ENCODE data around the gene SLC34A3.

The SLC34A3 gene

DNA sequence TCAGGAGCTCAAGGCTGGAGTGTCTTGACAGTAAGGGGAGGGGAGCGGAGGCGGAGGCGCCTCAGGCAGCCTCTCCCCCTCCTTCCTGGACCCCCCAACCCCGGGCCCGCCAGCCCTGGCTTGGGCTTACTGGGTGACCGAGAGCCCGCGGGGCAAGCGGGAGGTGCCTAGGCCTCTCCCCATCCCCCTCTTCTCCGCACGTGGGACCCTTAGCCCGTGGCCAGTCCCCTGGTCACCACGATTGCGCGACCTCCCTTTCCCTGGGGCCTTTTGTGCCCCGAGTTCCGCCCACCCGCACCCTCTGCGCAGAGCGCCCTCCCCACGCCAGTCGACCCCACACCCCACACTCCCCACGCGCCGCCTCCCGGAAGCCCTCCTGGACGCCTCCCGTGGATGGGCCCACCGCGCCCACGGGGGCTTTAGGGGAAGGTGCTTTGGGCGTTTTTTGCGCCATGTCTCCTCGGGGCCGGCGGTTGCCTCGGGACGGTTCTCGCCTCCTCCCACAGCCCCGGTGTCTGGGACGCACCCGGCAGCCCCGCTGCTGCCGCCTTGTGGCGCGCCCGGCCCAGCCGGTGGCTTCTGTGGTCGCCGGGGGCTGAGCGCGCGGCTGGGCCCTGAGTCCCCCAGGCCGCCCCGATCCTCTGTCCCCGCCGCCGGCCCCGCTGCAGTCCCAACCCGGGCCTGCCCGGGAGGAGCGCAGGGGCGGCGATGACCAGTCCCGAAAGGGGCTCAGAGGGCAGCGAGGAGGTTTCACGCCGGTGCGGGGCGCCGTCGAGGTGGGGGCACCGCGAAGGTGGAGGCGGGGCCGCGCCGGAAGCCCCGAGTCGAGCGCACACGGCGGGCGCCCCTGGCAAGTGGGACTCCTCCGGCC is 50.0 kb downstream of the SLC34A3 start:
- Histone ChIP-seq H3K4me1 (ENCODE audit: control insufficient read depth in 1 of 2, insufficient read depth in 2 of 2, low read length in 2 of 2) (peaks cover 27 to 29% of the 10 kb centered on the region in 2 experiments), H3K4me2 (ENCODE audit: low read length) (peak overlapping the region; percentile 83), H3K4ac (ENCODE audit: low read depth, low read length) (peak overlapping the region; percentile 29), H3K23ac (ENCODE audit: low read length) (no peak overlapping the region), H3K14ac (ENCODE audit: low read length) (peak overlapping the region; percentile 54), H2BK5ac (ENCODE audit: low read depth, low read length, poor library complexity) (no peak overlapping the region), H3K4me3 (ENCODE audit: low read depth, low read length) (peak overlapping the region; percentile 44), H3K9me3 (ENCODE audit: insufficient read depth, low read depth, low read length) (peaks cover 17% of the 10 kb centered on the region), H4K12ac (ENCODE audit: low read depth, low read length) (no peak overlapping the region), H3K27me3 (ENCODE audit: insufficient read depth, low read length) (no peaks in the 10 kb centered on the region), H2BK120ac (ENCODE audit: insufficient read depth, low read length, poor library complexity) (no peak overlapping the region), H4K91ac (ENCODE audit: low read depth, low read length) (no peak overlapping the region), H3K18ac (ENCODE audit: low read length) (peak overlapping the region; percentile 59), H4K8ac (ENCODE audit: low read depth, low read length) (peak overlapping the region; percentile 36), H2AK5ac (ENCODE audit: low read length) (no peak overlapping the region), H2AFZ (ENCODE audit: insufficient read depth, low read length, poor library complexity) (no peak overlapping the region), H3K79me2 (ENCODE audit: control insufficient read depth, insufficient read depth, low read length, poor library complexity) (peaks cover 5% of the 10 kb centered on the region), H3K9ac (ENCODE audit: low read length) (peak overlapping the region; percentile 31), H3K27ac (ENCODE audit: low read depth, low read length) (no peak overlapping the region), H3K79me1 (ENCODE audit: low read length) (peaks cover 17% of the 10 kb centered on the region), H2BK12ac (ENCODE audit: low read length) (no peak overlapping the region), H3K36me3 (ENCODE audit: control insufficient read depth in 1 of 2, insufficient read depth in 2 of 2, low read length in 2 of 2) (peaks cover 15 to 16% of the 10 kb centered on the region in 2 experiments)
- WGBS (ENCODE audit: extremely low coverage, insufficient coverage, insufficient read length), result no CpG with 5 or more reads among the region's 85 CpGs
- peak in 1 of 2 donors; percentile 32 for DNase-seq

DNA sequence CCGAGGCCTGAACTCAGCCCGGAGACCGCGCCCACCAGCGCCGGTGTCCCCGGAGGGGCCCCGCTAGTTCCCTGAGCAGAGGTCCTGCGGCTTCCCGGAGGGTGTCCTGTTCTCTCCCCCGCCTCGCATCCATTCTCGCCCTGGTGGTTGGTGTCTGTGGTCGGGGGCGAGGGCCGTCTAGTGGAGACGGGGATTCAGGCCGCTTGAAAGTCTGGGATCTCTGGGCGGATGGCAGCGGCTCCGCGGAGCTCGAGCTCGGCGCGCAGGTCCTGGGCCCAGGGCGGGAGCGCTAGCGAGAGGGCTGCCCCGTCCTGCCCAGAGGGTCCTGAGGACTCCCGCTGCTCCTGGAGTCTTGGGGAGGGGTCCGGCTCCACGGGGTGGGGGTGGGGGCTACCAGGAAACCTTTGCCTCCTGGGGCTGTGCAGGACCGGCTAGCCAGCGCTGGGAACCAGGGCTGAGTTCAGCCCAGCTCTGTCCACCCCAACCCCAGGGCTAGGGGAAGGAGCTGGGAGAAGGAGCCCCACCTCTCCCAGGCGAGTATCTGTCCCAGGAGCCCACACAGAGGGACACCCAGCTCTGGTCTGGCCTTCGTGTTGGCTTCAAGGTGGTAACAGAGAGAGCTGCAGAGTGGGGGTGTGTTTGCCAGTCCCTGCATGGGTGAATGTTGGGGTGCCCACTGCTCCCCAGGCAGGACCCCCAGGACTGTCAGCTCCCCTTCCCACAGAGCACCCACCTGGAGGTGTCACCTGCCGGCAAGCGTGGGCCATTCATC is 50.8 kb downstream of the SLC34A3 start:
- WGBS (ENCODE audit: extremely low coverage, insufficient coverage, insufficient read length), result no CpG with 5 or more reads among the region's 39 CpGs
- Histone ChIP-seq H3K27ac (ENCODE audit: low read depth, low read length) (no peak overlapping the region), H3K36me3 (ENCODE audit: control insufficient read depth in 1 of 2, insufficient read depth in 2 of 2, low read length in 2 of 2) (peaks cover 15 to 16% of the 10 kb centered on the region in 2 experiments), H2BK5ac (ENCODE audit: low read depth, low read length, poor library complexity) (no peak overlapping the region), H2BK12ac (ENCODE audit: low read length) (no peak overlapping the region), H3K23ac (ENCODE audit: low read length) (no peak overlapping the region), H3K79me2 (ENCODE audit: control insufficient read depth, insufficient read depth, low read length, poor library complexity) (peaks cover 5% of the 10 kb centered on the region), H3K4me2 (ENCODE audit: low read length) (peak overlapping the region; percentile 83), H4K91ac (ENCODE audit: low read depth, low read length) (no peak overlapping the region), H3K9ac (ENCODE audit: low read length) (no peak overlapping the region), H3K18ac (ENCODE audit: low read length) (no peak overlapping the region), H3K4me1 (ENCODE audit: control insufficient read depth in 1 of 2, insufficient read depth in 2 of 2, low read length in 2 of 2) (peaks cover 24 to 27% of the 10 kb centered on the region in 2 experiments), H3K4me3 (ENCODE audit: low read depth, low read length) (no peak overlapping the region), H3K79me1 (ENCODE audit: low read length) (peaks cover 17% of the 10 kb centered on the region), H2BK120ac (ENCODE audit: insufficient read depth, low read length, poor library complexity) (no peak overlapping the region), H3K14ac (ENCODE audit: low read length) (no peak overlapping the region), H3K27me3 (ENCODE audit: insufficient read depth, low read length) (no peaks in the 10 kb centered on the region), H4K8ac (ENCODE audit: low read depth, low read length) (peak overlapping the region; percentile 36), H3K9me3 (ENCODE audit: insufficient read depth, low read depth, low read length) (peaks cover 17% of the 10 kb centered on the region), H2AFZ (ENCODE audit: insufficient read depth, low read length, poor library complexity) (no peak overlapping the region), H2AK5ac (ENCODE audit: low read length) (no peak overlapping the region), H3K4ac (ENCODE audit: low read depth, low read length) (no peak overlapping the region), H4K12ac (ENCODE audit: low read depth, low read length) (no peak overlapping the region)
- DNase-seq, result no peak

Data from trophoblast cell (in vitro differentiated cells and primary cell).